AG04450 (cell line): Measurements from ENCODE around the gene ATP11A. TPM values are rescaled to one million over a fixed set of nuclear protein-coding genes. Genes with fewer than 3 reads are reported as not detected.
"Not testable (repeated sequence)": the region's sequence is repeated elsewhere in the genome, so short reads cannot be mapped to it uniquely, and the experiment has no call there.

Experiments used
- CTCF ChIA-PET: fragments of 300-600, 350-600 bp; formaldehyde crosslinking; extraction: SDS; loops from one replicate; lab custom pipeline; 2022; ENCODE audit warnings: antibody characterized with exemption, inconsistent platforms; lab: Charles Lee
- POLR2A ChIA-PET: fragments of 350-600 bp; formaldehyde crosslinking; extraction: SDS; loops from one replicate; lab custom pipeline; 2021; ENCODE audit warnings: antibody characterized with exemption, inconsistent platforms; lab: Yijun Ruan, JAX
- DNase-seq: peaks from one replicate; pipeline ENCODE4 v3.0.0-alpha.2; 2011; ENCODE audit warnings: low read depth, low spot score
- H3K27ac ChIP-seq: one replicate; pipeline ENCODE4 v1.5.1; 2012; ENCODE audit warnings: low read depth, low read length, control low read depth
- H3K27me3 ChIP-seq: one replicate; pipeline ENCODE4 v1.6.0; 2012; ENCODE audit warnings: low read length; ENCODE audit not compliant: control insufficient read depth, insufficient read depth
- H3K4me3 ChIP-seq: 2 replicates; pipeline ENCODE4 v1.5.1; 2011; ENCODE audit warnings: mild to moderate bottlenecking, low read depth, low read length, control low read depth
- H3K9me3 ChIP-seq: 2 replicates; pipeline ENCODE4 v1.5.1; 2012; ENCODE audit warnings: low read length; ENCODE audit not compliant: control insufficient read depth, insufficient read depth
- polyA plus RNA-seq: library from polyadenylated mRNA; depleted of rRNA; stranded (reverse); fragments of >200 nt; gene quantifications from 2 replicates; pipeline ENCODE4 v1.2.3, GENCODE V29; 2011
- TF ChIP-seq, protein P1 (sequence below): IDR thresholded peaks from 2 replicates; pipeline ENCODE4 v1.5.1; 2011; ENCODE audit warnings: low read depth, low read length, control low read depth, inconsistent platforms

The ATP11A gene
- polyA plus RNA-seq, 1 experiment: 5.8 TPM

DNA sequence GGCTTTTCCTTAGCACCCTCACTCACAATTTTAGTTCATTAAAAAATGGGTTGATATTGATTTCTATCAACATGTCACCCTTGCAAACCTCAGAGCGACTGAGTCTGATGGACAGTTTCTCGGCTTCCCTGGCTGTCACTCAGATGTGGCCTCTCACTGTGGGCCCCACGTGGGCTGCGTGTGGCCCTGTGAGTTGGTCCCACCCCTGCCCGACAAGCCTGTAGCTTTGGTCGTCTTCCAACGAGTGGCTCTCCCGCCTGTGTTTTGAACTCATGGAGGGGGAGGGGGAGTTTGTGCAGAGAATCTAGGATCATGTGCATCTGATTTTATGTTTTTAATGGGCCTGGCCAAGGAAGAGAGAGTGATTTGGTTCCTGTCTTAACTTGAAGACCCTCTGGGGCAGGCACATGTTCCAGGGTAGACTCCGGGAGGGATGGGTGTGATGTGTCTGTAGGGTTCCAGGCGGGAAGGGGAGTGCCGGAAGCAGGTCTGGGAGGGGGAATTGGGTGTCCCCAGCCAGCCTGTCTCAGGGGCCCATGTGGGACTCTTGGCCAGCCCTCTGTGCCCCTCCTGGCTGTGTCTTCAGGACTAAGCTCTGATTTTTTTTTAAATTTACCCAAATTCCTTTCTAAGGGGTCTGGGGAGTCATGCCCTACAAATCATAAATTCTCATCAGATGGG is 18.9 kb downstream of the ATP11A start:
- Histone ChIP-seq H3K9me3 (no peaks in the 10 kb centered on the region; the same call in 1 of the 2 replicates), H3K27me3 (no peaks in the 10 kb centered on the region), H3K27ac (no peak overlapping the region), H3K4me3 (no peak overlapping the region)
- POLR2A ChIA-PET: no interaction called here
- TF ChIP-seq, protein P1, sequence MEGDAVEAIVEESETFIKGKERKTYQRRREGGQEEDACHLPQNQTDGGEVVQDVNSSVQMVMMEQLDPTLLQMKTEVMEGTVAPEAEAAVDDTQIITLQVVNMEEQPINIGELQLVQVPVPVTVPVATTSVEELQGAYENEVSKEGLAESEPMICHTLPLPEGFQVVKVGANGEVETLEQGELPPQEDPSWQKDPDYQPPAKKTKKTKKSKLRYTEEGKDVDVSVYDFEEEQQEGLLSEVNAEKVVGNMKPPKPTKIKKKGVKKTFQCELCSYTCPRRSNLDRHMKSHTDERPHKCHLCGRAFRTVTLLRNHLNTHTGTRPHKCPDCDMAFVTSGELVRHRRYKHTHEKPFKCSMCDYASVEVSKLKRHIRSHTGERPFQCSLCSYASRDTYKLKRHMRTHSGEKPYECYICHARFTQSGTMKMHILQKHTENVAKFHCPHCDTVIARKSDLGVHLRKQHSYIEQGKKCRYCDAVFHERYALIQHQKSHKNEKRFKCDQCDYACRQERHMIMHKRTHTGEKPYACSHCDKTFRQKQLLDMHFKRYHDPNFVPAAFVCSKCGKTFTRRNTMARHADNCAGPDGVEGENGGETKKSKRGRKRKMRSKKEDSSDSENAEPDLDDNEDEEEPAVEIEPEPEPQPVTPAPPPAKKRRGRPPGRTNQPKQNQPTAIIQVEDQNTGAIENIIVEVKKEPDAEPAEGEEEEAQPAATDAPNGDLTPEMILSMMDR: no peak
- CTCF ChIA-PET: no interaction called here
- DNase-seq: no peak

DNA sequence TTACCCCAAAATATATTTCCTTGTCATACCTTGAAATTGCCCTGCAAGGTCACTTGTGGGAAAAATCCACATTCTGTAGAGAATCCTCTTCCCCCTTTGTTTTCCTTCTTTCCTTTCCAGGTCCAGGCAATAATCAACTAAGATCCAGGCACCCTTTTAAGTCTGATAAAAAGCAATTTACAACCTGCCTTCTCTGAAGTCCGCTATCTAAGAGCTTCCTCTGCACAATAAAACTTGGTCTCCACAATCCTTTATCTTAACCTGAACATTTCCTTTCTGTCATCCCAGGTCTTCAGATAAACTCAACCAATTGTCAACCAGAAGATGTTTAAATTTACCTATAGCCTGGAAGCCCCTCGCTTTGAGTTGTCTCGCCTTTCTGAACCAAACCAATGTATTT is 19.5 kb downstream of the ATP11A start:
- H3K9me3 ChIP-seq, H3K27ac ChIP-seq, POLR2A ChIA-PET, CTCF ChIA-PET, DNase-seq, H3K4me3 ChIP-seq, H3K27me3 ChIP-seq: not testable (repeated sequence)

DNA sequence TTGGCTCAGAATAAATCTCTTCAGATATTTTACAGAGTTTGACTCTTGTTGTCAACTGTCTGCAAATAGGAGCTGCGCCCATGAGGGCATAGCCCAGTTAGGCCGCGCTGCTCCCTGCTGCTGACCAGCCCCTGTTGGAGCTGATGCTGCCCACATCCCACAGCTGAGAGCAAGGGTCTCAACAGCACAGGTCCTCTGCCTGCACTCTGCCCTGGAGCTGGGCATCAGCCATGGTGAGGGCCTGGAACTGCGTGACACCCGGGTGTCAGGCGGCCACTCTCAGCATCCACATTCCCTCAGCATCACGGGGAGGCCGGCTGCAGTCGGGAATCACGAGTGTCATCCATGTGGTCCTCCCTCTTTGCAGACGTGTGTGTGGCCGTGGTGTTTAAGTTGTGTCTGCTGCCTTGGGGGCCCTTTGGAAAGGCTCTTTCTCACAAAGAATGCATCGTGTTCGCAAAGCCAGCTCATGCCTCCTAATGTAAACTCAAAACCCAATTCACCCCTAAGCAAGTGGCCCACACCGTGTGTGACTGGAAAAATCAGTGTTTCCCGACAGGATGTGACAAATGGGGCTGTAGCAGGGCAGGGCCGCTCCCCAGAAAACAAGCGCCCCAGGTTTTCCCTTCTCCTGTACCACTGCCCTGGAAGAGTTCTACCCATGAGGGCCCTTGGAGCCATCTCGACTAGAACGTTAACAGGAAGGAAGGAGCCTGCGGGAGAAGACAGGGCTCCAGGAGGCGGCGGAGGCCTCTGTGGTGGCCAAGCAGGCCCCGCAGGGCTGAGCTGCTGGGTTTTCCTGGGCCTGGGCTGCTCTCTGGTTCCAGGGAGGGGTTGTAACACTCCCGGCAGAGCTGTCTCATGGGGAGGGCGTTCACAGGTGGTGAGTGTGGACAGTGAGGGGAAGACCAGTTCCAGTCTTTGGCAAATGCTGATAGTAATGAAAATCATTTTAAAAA is 20.3 kb downstream of the ATP11A start:
- DNase-seq: no peak
- TF ChIP-seq, protein P1: no peak
- H3K27me3 ChIP-seq: no peaks in the 10 kb centered on the region
- H3K27ac ChIP-seq: peak overlapping the region; percentile 21
- H3K9me3 ChIP-seq: peaks cover 11% of the 10 kb centered on the region
- ChIA-PET POLR2A (no interaction called here), CTCF (no interaction called here)
- no peak overlapping the region for H3K4me3 ChIP-seq

DNA sequence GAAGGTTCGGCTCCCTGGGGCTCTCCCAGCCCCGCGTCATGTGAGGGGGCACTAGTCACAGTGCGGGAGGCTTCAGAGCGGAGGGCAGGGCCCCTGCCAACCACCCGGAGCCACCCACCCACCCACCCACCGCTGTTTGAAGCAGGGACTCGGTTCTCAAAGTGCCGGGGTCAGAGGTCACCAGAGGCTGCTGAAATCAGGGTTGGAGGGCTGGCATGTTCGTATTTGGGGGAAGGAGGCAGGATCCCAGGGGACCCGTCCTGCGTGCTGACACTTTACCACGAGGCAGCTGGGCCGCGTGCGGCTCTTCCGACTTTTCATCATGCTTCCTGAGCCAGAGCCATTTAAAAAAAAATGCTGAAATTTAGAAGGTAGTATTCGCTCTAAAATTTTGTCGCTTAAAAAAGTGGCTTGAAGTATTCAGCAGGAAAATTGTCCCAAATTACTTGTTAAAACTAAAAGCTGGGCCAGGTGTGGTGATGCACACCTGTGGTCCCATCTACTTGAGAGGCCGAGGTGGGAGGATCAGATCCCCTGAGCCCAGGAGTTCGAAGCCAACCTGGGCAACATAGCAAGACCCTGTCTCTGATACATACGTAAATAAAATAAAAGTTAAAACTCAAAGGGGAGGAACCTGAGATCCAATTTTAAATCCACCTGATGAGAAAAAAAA is 21.2 kb downstream of the ATP11A start:
- Histone ChIP-seq H3K27ac (peak overlapping the region; percentile 95), H3K9me3 (peaks cover 11% of the 10 kb centered on the region), H3K4me3 (peak overlapping the region; percentile 55), H3K27me3 (no peaks in the 10 kb centered on the region)
- CTCF ChIA-PET: no interaction called here
- POLR2A ChIA-PET: interaction anchor here (1.0 to 1.8 kb wide), 4 partner anchors 20 to 73 kb away, joined by 3 to 14 read pairs (median 8); partner anchors contain the start of gene ATP11A
- TF ChIP-seq, protein P1: no peak
- DNase-seq: no peak

DNA sequence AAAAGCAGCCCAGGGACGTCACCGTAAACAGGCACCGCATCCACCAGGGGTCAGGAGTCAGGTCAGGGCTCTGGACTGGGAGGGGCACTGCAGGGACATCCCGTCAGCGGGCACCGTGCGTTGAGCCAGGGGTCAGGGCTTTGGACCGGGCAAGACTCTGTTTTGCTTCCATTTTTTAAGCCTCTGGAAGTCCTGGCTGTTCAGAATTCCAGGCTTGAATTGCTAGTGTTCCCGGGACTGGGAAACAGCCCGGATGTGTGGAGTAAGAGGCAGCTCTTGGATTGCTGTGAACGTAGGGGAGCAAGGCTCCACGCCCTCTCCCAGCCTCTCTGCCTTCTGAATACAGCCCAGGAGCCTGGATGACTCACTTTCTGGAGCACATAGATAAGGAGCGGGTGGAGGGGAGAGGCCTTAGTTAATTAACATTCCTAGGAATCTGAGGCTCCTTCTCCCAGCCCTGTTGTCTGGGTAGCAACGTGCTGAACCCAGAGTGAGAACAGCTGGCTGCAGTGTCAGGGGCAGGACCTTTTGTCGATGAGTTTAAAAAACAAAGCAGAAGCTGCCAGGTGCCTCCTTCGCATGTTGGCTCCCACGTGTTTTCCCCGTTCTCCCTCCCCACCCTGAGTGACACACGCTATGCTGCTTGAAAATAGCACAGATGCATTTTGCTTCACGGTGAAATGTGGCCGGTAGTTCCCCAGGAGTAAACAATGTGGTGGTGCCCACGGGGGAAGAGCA is 21.9 kb downstream of the ATP11A start:
- TF ChIP-seq, protein P1: peak; percentile 32
- Histone ChIP-seq H3K4me3 (peak overlapping the region; percentile 55), H3K27ac (peak overlapping the region; percentile 95), H3K27me3 (no peaks in the 10 kb centered on the region), H3K9me3 (peaks cover 11% of the 10 kb centered on the region)
- ChIA-PET CTCF (interaction anchor here (0.7 kb wide), 1 partner anchor 105 kb away, joined by 3 read pairs; no protein-coding TSS in a partner anchor), POLR2A (interaction anchor here (0.8 to 1.8 kb wide), 6 partner anchors 10 to 72 kb away, joined by 3 to 14 read pairs (median 4); partner anchors contain the start of gene ATP11A)
- DNase-seq: peak; percentile 96
